Liver (tissue), 9 donors: ENCODE data around the gene CEP85L. TPM values are rescaled to one million over a fixed set of nuclear protein-coding genes. Genes with fewer than 3 reads are reported as not detected.

Experiments
- DNase-seq: peaks from one replicate; pipeline ENCODE4 v3.0.0-alpha.2; 2017; ENCODE audit warnings: low spot score
- H3K27ac ChIP-seq, 2 donors: one replicate each; pipeline ENCODE4 v1.7.0; 2013; ENCODE audit warnings: inconsistent platforms in 2 of 2, low read length in 2 of 2, control low read depth in 1 of 2, low read depth in 1 of 2, mild to moderate bottlenecking in 1 of 2
- H3K27me3 ChIP-seq, 4 donors: one replicate each; pipeline versions ENCODE4 v1.6.1 to v1.7.0; 2013; ENCODE audit warnings: low read length in 3 of 4, inconsistent platforms in 1 of 4, mild to moderate bottlenecking in 1 of 4, moderate library complexity in 1 of 4; ENCODE audit not compliant: control insufficient read depth in 4 of 4, insufficient read depth in 4 of 4
- H3K36me3 ChIP-seq, 4 donors: one replicate each; pipeline versions ENCODE4 v1.6.1 to v1.7.0; 2013; ENCODE audit warnings: low read length in 3 of 4, mild to moderate bottlenecking in 3 of 4, low read depth in 1 of 4, moderate library complexity in 1 of 4; ENCODE audit not compliant: control insufficient read depth in 4 of 4, insufficient read depth in 3 of 4
- H3K4me1 ChIP-seq, 4 donors: one replicate each; pipeline versions ENCODE4 v1.6.1 to v1.7.0; 2013; ENCODE audit warnings: low read length in 3 of 4, mild to moderate bottlenecking in 3 of 4, moderate library complexity in 1 of 4; ENCODE audit not compliant: control insufficient read depth in 4 of 4, insufficient read depth in 4 of 4
- H3K4me3 ChIP-seq, 3 donors: one replicate each; pipeline versions ENCODE4 v1.6.1 to v1.7.0; 2013; ENCODE audit warnings: low read length in 3 of 3, control low read depth in 1 of 3, low read depth in 1 of 3, mild to moderate bottlenecking in 1 of 3
- H3K9ac ChIP-seq, 2 donors: one replicate each; pipeline ENCODE4 v1.7.0; 2013; ENCODE audit warnings: low read length in 2 of 2, mild to moderate bottlenecking in 2 of 2, moderate library complexity in 2 of 2, control low read depth in 1 of 2, low read depth in 1 of 2
- H3K9me3 ChIP-seq, 4 donors: one replicate each; pipeline versions ENCODE4 v1.6.1 to v1.7.0; 2013; ENCODE audit warnings: low read length in 3 of 4; ENCODE audit not compliant: control insufficient read depth in 4 of 4
- ATF3 ChIP-seq: IDR thresholded peaks from 2 replicates; pipeline ENCODE4 v1.6.1; 2016; ENCODE audit warnings: antibody characterized with exemption
- CTCF ChIP-seq: fragments of 150-350 bp; IDR thresholded peaks from 2 replicates; pipeline ENCODE4 v1.5.1; 2017; ENCODE audit warnings: improper control_type of control experiment, low read depth, low read length; ENCODE audit not compliant: missing input control
- FOXA2 ChIP-seq: IDR thresholded peaks from 2 replicates; pipeline ENCODE4 v1.6.1; 2016; ENCODE audit warnings: antibody characterized with exemption
- GABPA ChIP-seq, 2 donors: IDR thresholded peaks in 1 of 2; conservative IDR thresholded peaks in 1 of 2; 2 replicates each; pipeline ENCODE4 v1.6.1; 2016; ENCODE audit warnings: antibody characterized with exemption in 2 of 2, mild to moderate bottlenecking in 1 of 2, moderate library complexity in 1 of 2
- HNF4A ChIP-seq, 2 donors: conservative IDR thresholded peaks; 2 replicates each; pipeline ENCODE4 v1.6.1; 2016; ENCODE audit warnings: antibody characterized with exemption in 2 of 2, mild to moderate bottlenecking in 2 of 2
- HNF4G ChIP-seq: IDR thresholded peaks from 2 replicates; pipeline ENCODE4 v1.6.1; 2016; ENCODE audit warnings: antibody characterized with exemption
- JUND ChIP-seq, 2 donors: IDR thresholded peaks; 2 replicates each; pipeline ENCODE4 v1.6.1; 2016; ENCODE audit warnings: antibody characterized with exemption in 2 of 2
- RAD21 ChIP-seq, 2 donors: IDR thresholded peaks; 2 replicates each; pipeline ENCODE4 v1.6.1; 2016; ENCODE audit warnings: antibody characterized with exemption in 2 of 2, mild to moderate bottlenecking in 2 of 2
- RXRA ChIP-seq, 2 donors: IDR thresholded peaks; 2 replicates each; pipeline ENCODE4 v1.6.1; 2017 to 2018; ENCODE audit warnings: antibody characterized with exemption in 2 of 2, mild to moderate bottlenecking in 1 of 2
- SP1 ChIP-seq: IDR thresholded peaks from 2 replicates; pipeline ENCODE4 v1.6.1; 2018; ENCODE audit warnings: antibody characterized with exemption, mild to moderate bottlenecking
- YY1 ChIP-seq: IDR thresholded peaks from 2 replicates; pipeline ENCODE4 v1.6.1; 2016; ENCODE audit warnings: antibody characterized with exemption, mild to moderate bottlenecking
- WGBS: extraction: QIAGEN DNeasy Blood & Tissue Kit; methylation state at CpG from one replicate; pipeline ENCODE4 v1.1.7; 2013; 5-methylcytosine and 5-hydroxymethylcytosine counted together
- polyA plus RNA-seq, 2 donors: library from polyadenylated mRNA; stranded (reverse) in 1 of 2; unstranded in 1 of 2; fragments of 200-250 nt in 1 of 2; fragments of >200 nt in 1 of 2; fragmentation: Nextera tagmentation in 1 of 2; extraction: Ambion mirVana in 1 of 2; gene quantifications; one replicate each; pipeline versions ENCODE4 v1.2.1 to v1.2.3, GENCODE V29; 2013 to 2015
- total RNA-seq, 2 donors: library from RNA; depleted of rRNA; stranded (reverse); fragments of >200 nt; gene quantifications; one replicate each; pipeline ENCODE4 v1.2.3, GENCODE V29; 2014
- TF ChIP-seq, protein P1 (sequence below): IDR thresholded peaks from 2 replicates; pipeline ENCODE4 v1.6.1; 2016; ENCODE audit warnings: antibody characterized with exemption, mild to moderate bottlenecking
- donor health status: healthy.
- donor health status: healthy.
- donor health status: healthy.
- donor health status: healthy.
- donor health status: healthy.

The CEP85L gene
- total and polyA plus RNA-seq, 4 donors, result 0.40 to 6.4 (median 2.3) TPM

- Histone ChIP-seq H3K4me3 (no peak overlapping the region), H3K4me1 (peaks cover 0 to 13% (median 11%) of the 10 kb centered on the region in 4 donors), H3K36me3 (no peaks in the 10 kb centered on the region), H3K9ac (no peak overlapping the region), H3K27me3 (no peaks in the 10 kb centered on the region), H3K27ac (no peak overlapping the region), H3K9me3 (no peaks in the 10 kb centered on the region)
- 90% methylated on average over 1 of the region's 1 CpG for WGBS
- DNase-seq, result no peak
- TF ChIP-seq RXRA (IDR thresholded peaks at IDR 0.05) (no peak), RAD21 (IDR thresholded peaks at IDR 0.05) (no peak), HNF4A (conservative IDR thresholded peaks at IDR 0.05) (no peak), ATF3 (no peak), YY1 (no peak), HNF4G (no peak)
- TF ChIP-seq, protein P1, sequence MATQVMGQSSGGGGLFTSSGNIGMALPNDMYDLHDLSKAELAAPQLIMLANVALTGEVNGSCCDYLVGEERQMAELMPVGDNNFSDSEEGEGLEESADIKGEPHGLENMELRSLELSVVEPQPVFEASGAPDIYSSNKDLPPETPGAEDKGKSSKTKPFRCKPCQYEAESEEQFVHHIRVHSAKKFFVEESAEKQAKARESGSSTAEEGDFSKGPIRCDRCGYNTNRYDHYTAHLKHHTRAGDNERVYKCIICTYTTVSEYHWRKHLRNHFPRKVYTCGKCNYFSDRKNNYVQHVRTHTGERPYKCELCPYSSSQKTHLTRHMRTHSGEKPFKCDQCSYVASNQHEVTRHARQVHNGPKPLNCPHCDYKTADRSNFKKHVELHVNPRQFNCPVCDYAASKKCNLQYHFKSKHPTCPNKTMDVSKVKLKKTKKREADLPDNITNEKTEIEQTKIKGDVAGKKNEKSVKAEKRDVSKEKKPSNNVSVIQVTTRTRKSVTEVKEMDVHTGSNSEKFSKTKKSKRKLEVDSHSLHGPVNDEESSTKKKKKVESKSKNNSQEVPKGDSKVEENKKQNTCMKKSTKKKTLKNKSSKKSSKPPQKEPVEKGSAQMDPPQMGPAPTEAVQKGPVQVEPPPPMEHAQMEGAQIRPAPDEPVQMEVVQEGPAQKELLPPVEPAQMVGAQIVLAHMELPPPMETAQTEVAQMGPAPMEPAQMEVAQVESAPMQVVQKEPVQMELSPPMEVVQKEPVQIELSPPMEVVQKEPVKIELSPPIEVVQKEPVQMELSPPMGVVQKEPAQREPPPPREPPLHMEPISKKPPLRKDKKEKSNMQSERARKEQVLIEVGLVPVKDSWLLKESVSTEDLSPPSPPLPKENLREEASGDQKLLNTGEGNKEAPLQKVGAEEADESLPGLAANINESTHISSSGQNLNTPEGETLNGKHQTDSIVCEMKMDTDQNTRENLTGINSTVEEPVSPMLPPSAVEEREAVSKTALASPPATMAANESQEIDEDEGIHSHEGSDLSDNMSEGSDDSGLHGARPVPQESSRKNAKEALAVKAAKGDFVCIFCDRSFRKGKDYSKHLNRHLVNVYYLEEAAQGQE, result no peak
Measured at GRCh38 chr6:118641042-118641441, 10.3 kb downstream of the CEP85L start.

DNA sequence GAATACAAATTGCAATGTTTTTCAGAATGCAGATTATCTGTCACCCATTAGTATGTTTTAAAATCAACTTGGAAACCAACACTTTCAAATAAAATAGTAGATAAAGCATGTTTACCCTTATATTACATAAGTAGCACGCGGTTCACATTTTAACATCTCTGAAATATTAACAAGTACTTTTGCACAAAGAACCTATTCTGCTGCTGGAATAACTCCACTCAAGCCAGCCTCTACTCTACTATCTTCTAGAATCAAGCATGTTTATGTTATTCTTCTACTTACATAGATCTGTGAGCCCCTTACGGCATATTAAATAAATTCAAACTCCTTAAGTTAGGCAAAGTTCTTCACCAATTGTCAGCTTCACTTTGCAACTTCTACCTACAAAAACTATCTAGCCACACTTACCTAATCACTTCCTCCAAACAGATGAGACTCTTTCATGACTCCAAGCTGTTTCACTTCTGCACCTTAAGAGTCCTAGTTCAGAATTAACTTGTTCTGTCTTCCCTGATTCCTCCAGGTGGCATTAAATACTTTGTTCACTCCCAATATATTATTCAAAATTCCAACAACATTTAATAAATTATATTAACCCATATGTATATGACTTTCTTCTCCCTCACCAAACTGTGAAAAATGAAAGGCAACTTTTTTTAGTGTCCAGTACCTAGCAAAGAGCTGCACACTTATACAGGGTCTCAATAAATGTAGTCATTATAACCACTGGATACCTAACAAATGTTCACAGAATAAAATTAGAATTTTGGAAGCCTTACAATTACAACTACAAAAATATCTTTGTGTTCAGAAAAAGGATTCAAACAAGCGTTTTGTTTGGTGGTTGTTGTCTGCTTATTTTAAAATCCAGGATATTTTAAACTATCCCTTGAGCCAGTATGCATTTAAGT lies 12.1 kb downstream of the CEP85L start:
- DNase-seq, result no peak
- 60% methylated on average over 4 of the region's 4 CpGs for WGBS
- no peaks in the 10 kb centered on the region for H3K36me3 ChIP-seq
- H3K9me3 ChIP-seq, result no peaks in the 10 kb centered on the region
- no peak for TF ChIP-seq FOXA2
- TF ChIP-seq CTCF, result no peak
- no peak for TF ChIP-seq HNF4G
- no peak overlapping the region for H3K4me3 ChIP-seq
- H3K27me3 ChIP-seq, result no peaks in the 10 kb centered on the region
- H3K4me1 ChIP-seq, result peaks cover 0 to 8% (median 7%) of the 10 kb centered on the region in 4 donors
- no peak overlapping the region for H3K9ac ChIP-seq
- H3K27ac ChIP-seq, result no peak overlapping the region

DNA sequence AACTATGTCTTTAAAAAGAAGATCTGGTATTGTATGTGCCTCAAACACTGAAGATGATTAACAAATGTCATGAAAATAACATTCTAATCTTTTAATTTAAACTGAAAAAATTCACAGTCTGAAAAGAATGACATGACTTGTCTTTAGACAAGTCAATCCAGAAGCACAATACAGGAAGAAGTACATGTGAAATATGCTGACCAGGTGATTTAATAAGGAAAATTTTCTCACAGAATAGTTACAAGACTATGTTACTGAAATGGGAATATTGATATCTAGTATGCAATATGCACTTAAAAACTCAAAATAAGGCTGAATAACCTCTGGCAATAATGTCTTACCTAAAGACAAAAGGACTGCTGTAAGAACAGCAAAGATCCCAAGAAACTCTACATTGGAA lies 13.1 kb downstream of the CEP85L start:
- H3K4me1 ChIP-seq, result peaks cover 0 to 8% (median 7%) of the 10 kb centered on the region in 4 donors
- no peaks in the 10 kb centered on the region for H3K27me3 ChIP-seq
- no peak overlapping the region for H3K27ac ChIP-seq
- DNase-seq, result no peak
- no peak overlapping the region for H3K9ac ChIP-seq
- H3K4me3 ChIP-seq, result no peak overlapping the region
- TF ChIP-seq SP1 (no peak), JUND (IDR thresholded peaks at IDR 0.05) (no peak), RXRA (IDR thresholded peaks at IDR 0.05) (no peak), GABPA (IDR thresholded peaks at IDR 0.05 in 1 of 2, conservative IDR thresholded peaks at IDR 0.05 in 1 of 2) (no peak)
- H3K9me3 ChIP-seq, result no peaks in the 10 kb centered on the region
- no peaks in the 10 kb centered on the region for H3K36me3 ChIP-seq
